ENCODE measurements around the gene VPS4A.

VPS4A gene

GRCh38 chr16:69307856-69308255 is 3.3 kb upstream of the VPS4A start:
- no peak for DNase-seq

- DNase-seq, result no peak
These were observed 1.8 kb upstream of the VPS4A start for GRCh38 chr16:69309316-69309715.

- peak; percentile 62 for DNase-seq
These were observed 610 bp downstream of the VPS4A start for GRCh38 chr16:69311533-69312387.

- no peak for DNase-seq
These were observed 2.3 kb downstream of the VPS4A start for GRCh38 chr16:69313469-69313868.

- no peak for DNase-seq
These were observed 3.4 kb downstream of the VPS4A start for GRCh38 chr16:69314534-69314933.

GRCh38 chr16:69315486-69316311 is 4.5 kb downstream of the VPS4A start:
- DNase-seq, result no peak

- DNase-seq, result no peak
These were observed 5.5 kb downstream of the VPS4A start for GRCh38 chr16:69316595-69317034.

GRCh38 chr16:69318177-69318910 is 7.2 kb downstream of the VPS4A start:
- no peak for DNase-seq

- no peak for DNase-seq
These were observed 7.8 kb downstream of the VPS4A start for GRCh38 chr16:69318911-69319289.

GRCh38 chr16:69319381-69319780 is 8.2 kb downstream of the VPS4A start:
- no peak for DNase-seq

- peak; percentile 16 for DNase-seq
These were observed 8.9 kb downstream of the VPS4A start for GRCh38 chr16:69319826-69320739.

- no peak for DNase-seq
These were observed 9.6 kb downstream of the VPS4A start for GRCh38 chr16:69320740-69321073.

- DNase-seq, result peak; percentile 20
These were observed 9.9 kb downstream of the VPS4A start for GRCh38 chr16:69321080-69321479.

GRCh38 chr16:69322343-69322742 is 11.2 kb downstream of the VPS4A start:
- peak; percentile 11 for DNase-seq

GRCh38 chr16:69323415-69323814 is 12.3 kb downstream of the VPS4A start:
- peak; percentile 19 for DNase-seq

- peak; percentile 18 for DNase-seq
These were observed 12.9 kb downstream of the VPS4A start for GRCh38 chr16:69324013-69324531.

- peak; percentile 22 for DNase-seq
These were observed 13.6 kb downstream of the VPS4A start for GRCh38 chr16:69324585-69325253.

- peak; percentile 16 for DNase-seq
These were observed 14.6 kb downstream of the VPS4A start for GRCh38 chr16:69325784-69326171.

GRCh38 chr16:69326172-69326873 is 15.2 kb downstream of the VPS4A start:
- DNase-seq, result peak; percentile 22

- peak; percentile 23 for DNase-seq
These were observed 16.6 kb downstream of the VPS4A start for GRCh38 chr16:69327585-69328310.
